ENCODE data around the gene ACTL8. TPM values are rescaled to one million over a fixed set of nuclear protein-coding genes. Genes with fewer than 3 reads are reported as not detected.

ACTL8 gene
- total RNA-seq, 4 donors from 2014 or later = not detected

- Histone ChIP-seq H3K9me3 (no peaks in the 10 kb centered on the region), H3K27ac (no peak overlapping the region), H3K4me3 (no peak overlapping the region), H3K36me3 (no peaks in the 10 kb centered on the region), H3K4me1 (no peaks in the 10 kb centered on the region), H3K27me3 (peaks cover 3 to 22% (median 11%) of the 10 kb centered on the region in 3 donors)
- ATAC-seq = no peak
- no peak for DNase-seq
- TF ChIP-seq CTCF (IDR thresholded peaks at IDR 0.05 in 4 of 5, conservative IDR thresholded peaks at IDR 0.05 in 1 of 5) (no peak), POLR2A (IDR thresholded peaks at IDR 0.05) (no peak)
- in situ Hi-C loops (cut with MboI; ENCODE audit: low sequenced_read_pairs in 4 of 4) (no loop called here), intact Hi-C loops (cut with DNase I; ENCODE audit: low total_unique reads) (no loop called here)
These were observed 102.9 kb downstream of the ACTL8 start for GRCh38 chr1:17857996-17858395.

- TF ChIP-seq POLR2A (IDR thresholded peaks at IDR 0.05) = no peak
- TF ChIP-seq CTCF (IDR thresholded peaks at IDR 0.05 in 4 of 5, conservative IDR thresholded peaks at IDR 0.05 in 1 of 5) = no peak
- in situ Hi-C loops (cut with MboI; ENCODE audit: low sequenced_read_pairs in 4 of 4) = no loop called here
These were observed 105.7 kb downstream of the ACTL8 start for GRCh38 chr1:17860812-17861211.

GRCh38 chr1:17861685-17862084 lies 106.6 kb downstream of the ACTL8 start:
- DNase-seq (no peak), ATAC-seq (no peak)
- no peak for TF ChIP-seq CTCF (IDR thresholded peaks at IDR 0.05 in 4 of 5, conservative IDR thresholded peaks at IDR 0.05 in 1 of 5)
- TF ChIP-seq POLR2A (IDR thresholded peaks at IDR 0.05) = no peak
- Histone ChIP-seq H3K4me1 (no peaks in the 10 kb centered on the region), H3K27ac (no peak overlapping the region), H3K9me3 (no peaks in the 10 kb centered on the region), H3K36me3 (no peaks in the 10 kb centered on the region), H3K27me3 (peaks cover 0 to 11% (median 11%) of the 10 kb centered on the region in 3 donors), H3K4me3 (no peak overlapping the region)
- in situ Hi-C loops (cut with MboI; ENCODE audit: low sequenced_read_pairs in 4 of 4) = no loop called here
- intact Hi-C loops (cut with DNase I; ENCODE audit: low total_unique reads) = no loop called here

More at GRCh38 chr1:17860812-17861211, 105.7 kb downstream of the ACTL8 start:
- intact Hi-C loops (cut with DNase I; ENCODE audit: low total_unique reads) = no loop called here
- no peaks in the 10 kb centered on the region for H3K9me3 ChIP-seq
- ATAC-seq (no peak), DNase-seq (no peak)
- H3K27ac ChIP-seq = no peak overlapping the region
- no peaks in the 10 kb centered on the region for H3K36me3 ChIP-seq
- no peaks in the 10 kb centered on the region for H3K4me1 ChIP-seq
- H3K4me3 ChIP-seq = no peak overlapping the region
- peaks cover 0 to 11% (median 11%) of the 10 kb centered on the region in 3 donors for H3K27me3 ChIP-seq

GRCh38 chr1:17862121-17862520 lies 107.0 kb downstream of the ACTL8 start:
- intact Hi-C loops (cut with DNase I; ENCODE audit: low total_unique reads) = no loop called here
- Histone ChIP-seq H3K9me3 (no peaks in the 10 kb centered on the region), H3K4me1 (no peaks in the 10 kb centered on the region), H3K27ac (no peak overlapping the region), H3K27me3 (peaks cover 0 to 11% (median 11%) of the 10 kb centered on the region in 3 donors), H3K36me3 (no peaks in the 10 kb centered on the region), H3K4me3 (no peak overlapping the region)
- TF ChIP-seq POLR2A (IDR thresholded peaks at IDR 0.05) = no peak
- TF ChIP-seq CTCF (IDR thresholded peaks at IDR 0.05 in 4 of 5, conservative IDR thresholded peaks at IDR 0.05 in 1 of 5) = no peak
- in situ Hi-C loops (cut with MboI; ENCODE audit: low sequenced_read_pairs in 4 of 4) = no loop called here
- DNase-seq (no peak), ATAC-seq (no peak)
